D721Med (cell line): ENCODE measurements around the gene PSMC3IP.
"Not testable (repeated sequence)": the region's sequence is repeated elsewhere in the genome, so short reads cannot be mapped to it uniquely, and the experiment has no call there.

ENCODE experiments used
- DNase-seq: peaks from one replicate; pipeline ENCODE4 v3.0.0; 2011; ENCODE audit warnings: low spot score; ENCODE audit not compliant: insufficient read length
- FAIRE-seq: peaks from 2 replicates; lab custom pipeline; 2011; peaks lifted over from hg19 to GRCh38; lab: Jason Lieb, UNC
- CTCF ChIP-seq: IDR thresholded peaks from 2 replicates; pipeline ENCODE4 v1.5.1; 2012; ENCODE audit warnings: mild to moderate bottlenecking, control low read depth; ENCODE audit not compliant: insufficient read depth; ENCODE audit errors: missing control alignments

PSMC3IP gene

GRCh38 chr17:42555122-42555622 lies 22.4 kb downstream of the PSMC3IP start:
- no peak for FAIRE-seq
- no peak for DNase-seq
- no peak for TF ChIP-seq CTCF

- DNase-seq (peak; percentile 90), FAIRE-seq (no peak)
- TF ChIP-seq CTCF: no peak
Measured at GRCh38 chr17:42554250-42555121, 23.0 kb downstream of the PSMC3IP start.

- no peak for TF ChIP-seq CTCF
- no peak for DNase-seq
- FAIRE-seq: no peak
Measured at GRCh38 chr17:42553866-42554249, 23.7 kb downstream of the PSMC3IP start.

GRCh38 chr17:42553161-42553818 lies 24.2 kb downstream of the PSMC3IP start:
- FAIRE-seq (no peak), DNase-seq (no peak)
- TF ChIP-seq CTCF: no peak

GRCh38 chr17:42552736-42553135 lies 24.8 kb downstream of the PSMC3IP start, which contains the start of gene HSD17B1:
Gene HSD17B1, plus strand, starts transcription at chr17:42552923. Its CDS starts 11 bp downstream, at chr17:42552934.
- not testable (repeated sequence) for DNase-seq, FAIRE-seq

GRCh38 chr17:42548993-42549755 lies 28.4 kb downstream of the PSMC3IP start:
- no peak for TF ChIP-seq CTCF
- no peak for DNase-seq
- FAIRE-seq: peak; percentile 11

- no peak for FAIRE-seq
- TF ChIP-seq CTCF: peak; percentile 29
- peak; percentile 81 for DNase-seq
Measured at GRCh38 chr17:42548070-42548837, 29.3 kb downstream of the PSMC3IP start.
